HepG2 (cell line): ENCODE data around the gene CAMK1. TPM values are rescaled to one million over a fixed set of nuclear protein-coding genes. Genes with fewer than 3 reads are reported as not detected.

Experiments used
- ATF3 ChIP-seq: sonication (generic); formaldehyde crosslinking; IDR thresholded peaks from 2 replicates; pipeline ENCODE4 v1.4.0; 2020; ENCODE audit warnings: missing genetic modification reagents
- HINFP ChIP-seq: sonication (generic); formaldehyde crosslinking; IDR thresholded peaks from 2 replicates; pipeline ENCODE4 v1.4.0; 2020; ENCODE audit warnings: low read depth, mild to moderate bottlenecking, missing genetic modification reagents
- NONO ChIP-seq, 2 experiments: fragments of 450-650 bp in 1 of 2; sonication (generic) in 1 of 2; formaldehyde crosslinking in 1 of 2; IDR thresholded peaks in 1 of 2; conservative IDR thresholded peaks in 1 of 2; 2 replicates each; pipeline versions ENCODE4 v1.6.1 to v1.8.0; 2017 to 2022; ENCODE audit warnings: mild to moderate bottlenecking in 1 of 2, missing genetic modification reagents in 1 of 2, moderate library complexity in 1 of 2
- NR2F2 ChIP-seq: IDR thresholded peaks from 2 replicates; pipeline ENCODE4 v1.6.1; 2012; ENCODE audit warnings: low read depth, inconsistent platforms, borderline replicate concordance
- NR2F6 ChIP-seq, 2 experiments: IDR thresholded peaks; 2 replicates each; pipeline ENCODE4 v1.6.1; 2016; ENCODE audit warnings: antibody characterized with exemption in 1 of 2, mild to moderate bottlenecking in 1 of 2
- PHF21A ChIP-seq: sonication (generic); formaldehyde crosslinking; IDR thresholded peaks from 2 replicates; pipeline ENCODE4 v1.5.0; 2020; ENCODE audit warnings: mild to moderate bottlenecking, missing genetic modification reagents
- POLR2G ChIP-seq: fragments of 200-400 bp; formaldehyde crosslinking; IDR thresholded peaks from 2 replicates; pipeline ENCODE4 v1.6.1; 2018; ENCODE audit warnings: mild to moderate bottlenecking, low read depth, low read length, moderate library complexity
- RCOR2 ChIP-seq: IDR thresholded peaks from 2 replicates; pipeline ENCODE4 v1.6.1; 2016; ENCODE audit warnings: missing biosample characterization, missing genetic modification reagents
- TAF1 ChIP-seq: sonication (generic); formaldehyde crosslinking; IDR thresholded peaks from 2 replicates; pipeline ENCODE4 v1.4.0; 2020; ENCODE audit warnings: missing genetic modification reagents
- TBX2 ChIP-seq: sonication (generic); formaldehyde crosslinking; IDR thresholded peaks from 2 replicates; pipeline ENCODE4 v1.5.0; 2020; ENCODE audit warnings: missing genetic modification reagents, mild to moderate bottlenecking, borderline replicate concordance
- ZMYM3 ChIP-seq: sonication (generic); formaldehyde crosslinking; IDR thresholded peaks from 2 replicates; pipeline ENCODE4 v1.5.1; 2020; ENCODE audit warnings: mild to moderate bottlenecking, missing genetic modification reagents
- ZMYM4 ChIP-seq: sonication (generic); formaldehyde crosslinking; IDR thresholded peaks from 2 replicates; pipeline ENCODE4 v1.8.1; 2023; ENCODE audit warnings: mild to moderate bottlenecking, missing genetic modification reagents
- ZNF331 ChIP-seq: sonication (generic); formaldehyde crosslinking; IDR thresholded peaks from 2 replicates; pipeline ENCODE4 v1.4.0; 2020; ENCODE audit warnings: missing genetic modification reagents
- ZNF629 ChIP-seq: sonication (generic); formaldehyde crosslinking; conservative IDR thresholded peaks from 2 replicates; pipeline ENCODE4 v1.5.0; 2020; ENCODE audit warnings: missing genetic modification reagents
- ZNF670 ChIP-seq: sonication (generic); formaldehyde crosslinking; IDR thresholded peaks from 2 replicates; pipeline ENCODE4 v1.8.0; 2022; ENCODE audit warnings: mild to moderate bottlenecking, missing genetic modification reagents, borderline replicate concordance
- ZNF772 ChIP-seq: sonication (generic); formaldehyde crosslinking; IDR thresholded peaks from 2 replicates; pipeline ENCODE4 v1.5.0; 2020; ENCODE audit warnings: mild to moderate bottlenecking, missing genetic modification reagents
- ZNF788 ChIP-seq: sonication (generic); formaldehyde crosslinking; IDR thresholded peaks from 2 replicates; pipeline ENCODE4 v1.5.0; 2020; ENCODE audit warnings: mild to moderate bottlenecking, missing genetic modification reagents, borderline replicate concordance
- polyA plus RNA-seq, 8 experiments: library from polyadenylated mRNA; depleted of rRNA in 3 of 8; stranded (reverse) in 7 of 8; unstranded in 1 of 8; fragments of >200 nt; fragmentation: Illumina TruSeq in 4 of 8; extraction: Trizol in 4 of 8; gene quantifications; 2 replicates each; pipeline versions ENCODE4 v1.2.1 to v1.2.3, GENCODE V29; 2011 to 2016; ENCODE audit warnings: low read depth in 4 of 8, missing spikeins in 1 of 8, mixed read lengths in 1 of 8; ENCODE audit not compliant: insufficient read depth in 1 of 8
- total RNA-seq, 5 experiments: library from RNA; depleted of rRNA; stranded (reverse); fragments of >200 nt; fragmentation: Illumina TruSeq; extraction: Trizol; gene quantifications; 2 replicates each; pipeline ENCODE4 v1.2.3, GENCODE V29; 2016; ENCODE audit warnings: low read depth in 1 of 5
- TF ChIP-seq, protein P1 (sequence below): sonication (generic); formaldehyde crosslinking; IDR thresholded peaks from 2 replicates; pipeline ENCODE4 v1.5.0; 2020; ENCODE audit warnings: mild to moderate bottlenecking, missing genetic modification reagents, borderline replicate concordance
- TF ChIP-seq, protein P2 (sequence below): sonication (generic); formaldehyde crosslinking; IDR thresholded peaks from 2 replicates; pipeline ENCODE4 v1.5.0; 2020; ENCODE audit warnings: mild to moderate bottlenecking, missing genetic modification reagents

CAMK1 gene
- total and polyA plus RNA-seq, 2 of the 13 experiments (the other 11 are each of a cell fraction or from before 2014, with no cell fraction given) = 26.4 to 53.3 TPM

DNA sequence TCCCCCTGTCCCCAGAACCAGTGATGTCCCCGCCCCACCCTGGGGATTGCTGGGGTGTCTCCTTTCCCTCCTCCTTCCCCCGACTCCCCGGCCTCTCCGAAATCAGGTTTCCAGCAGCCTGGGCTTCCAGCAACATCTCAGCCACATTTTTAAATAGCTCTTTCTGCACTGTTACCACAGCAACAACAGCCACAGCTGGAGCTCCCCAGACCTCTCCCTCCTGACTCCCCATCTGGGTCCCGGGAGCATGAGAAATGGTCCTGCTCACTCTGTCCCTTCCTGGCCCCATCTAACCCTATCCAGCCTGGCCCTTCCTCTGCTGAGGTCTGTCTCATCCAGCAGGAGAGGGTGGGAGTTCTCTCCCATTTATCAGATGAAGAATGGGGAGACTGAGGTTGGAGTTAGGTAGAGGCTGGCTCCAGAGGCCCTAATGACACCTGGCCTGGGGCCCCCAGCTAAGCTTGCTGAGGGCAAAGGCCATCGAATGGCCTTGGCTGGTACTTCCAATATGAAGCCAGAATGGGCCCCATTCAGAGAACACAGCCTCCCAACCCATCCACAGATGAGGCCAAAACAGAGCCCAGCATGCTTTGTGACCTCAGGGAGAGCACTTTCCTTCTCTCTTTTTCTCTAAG is 1.5 kb downstream of the CAMK1 start (continued):
- TF ChIP-seq, protein P1, sequence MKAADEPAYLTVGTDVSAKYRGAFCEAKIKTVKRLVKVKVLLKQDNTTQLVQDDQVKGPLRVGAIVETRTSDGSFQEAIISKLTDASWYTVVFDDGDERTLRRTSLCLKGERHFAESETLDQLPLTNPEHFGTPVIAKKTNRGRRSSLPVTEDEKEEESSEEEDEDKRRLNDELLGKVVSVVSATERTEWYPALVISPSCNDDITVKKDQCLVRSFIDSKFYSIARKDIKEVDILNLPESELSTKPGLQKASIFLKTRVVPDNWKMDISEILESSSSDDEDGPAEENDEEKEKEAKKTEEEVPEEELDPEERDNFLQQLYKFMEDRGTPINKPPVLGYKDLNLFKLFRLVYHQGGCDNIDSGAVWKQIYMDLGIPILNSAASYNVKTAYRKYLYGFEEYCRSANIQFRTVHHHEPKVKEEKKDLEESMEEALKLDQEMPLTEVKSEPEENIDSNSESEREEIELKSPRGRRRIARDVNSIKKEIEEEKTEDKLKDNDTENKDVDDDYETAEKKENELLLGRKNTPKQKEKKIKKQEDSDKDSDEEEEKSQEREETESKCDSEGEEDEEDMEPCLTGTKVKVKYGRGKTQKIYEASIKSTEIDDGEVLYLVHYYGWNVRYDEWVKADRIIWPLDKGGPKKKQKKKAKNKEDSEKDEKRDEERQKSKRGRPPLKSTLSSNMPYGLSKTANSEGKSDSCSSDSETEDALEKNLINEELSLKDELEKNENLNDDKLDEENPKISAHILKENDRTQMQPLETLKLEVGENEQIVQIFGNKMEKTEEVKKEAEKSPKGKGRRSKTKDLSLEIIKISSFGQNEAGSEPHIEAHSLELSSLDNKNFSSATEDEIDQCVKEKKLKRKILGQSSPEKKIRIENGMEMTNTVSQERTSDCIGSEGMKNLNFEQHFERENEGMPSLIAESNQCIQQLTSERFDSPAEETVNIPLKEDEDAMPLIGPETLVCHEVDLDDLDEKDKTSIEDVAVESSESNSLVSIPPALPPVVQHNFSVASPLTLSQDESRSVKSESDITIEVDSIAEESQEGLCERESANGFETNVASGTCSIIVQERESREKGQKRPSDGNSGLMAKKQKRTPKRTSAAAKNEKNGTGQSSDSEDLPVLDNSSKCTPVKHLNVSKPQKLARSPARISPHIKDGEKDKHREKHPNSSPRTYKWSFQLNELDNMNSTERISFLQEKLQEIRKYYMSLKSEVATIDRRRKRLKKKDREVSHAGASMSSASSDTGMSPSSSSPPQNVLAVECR = peak; percentile 31; the same call in 1 of the 2 replicates
- TF ChIP-seq HINFP (CRISPR knock-in tag) (no peak), ZNF670 (CRISPR knock-in tag) (no peak), RCOR2 (CRISPR knock-in tag) (peak; percentile 59; the same call in 1 of the 2 replicates), PHF21A (CRISPR knock-in tag) (peak; percentile 45; the same call in 1 of the 2 replicates), NR2F6 (IDR thresholded peaks at IDR 0.05) (peak; percentile 79), NR2F6 (CRISPR knock-in tag; IDR thresholded peaks at IDR 0.05) (peak; percentile 69; the same call in 1 of the 2 replicates), POLR2G (peak; percentile 42; the same call in 1 of the 2 replicates), TBX2 (CRISPR knock-in tag) (peak; percentile 59; the same call in 1 of the 2 replicates), ATF3 (no peak), TAF1 (CRISPR knock-in tag) (peak; percentile 39; the same call in 1 of the 2 replicates), NONO (IDR thresholded peaks at IDR 0.05) (no peak), NONO (CRISPR knock-in tag; conservative IDR thresholded peaks at IDR 0.05) (peak; percentile 32; the same call in 1 of the 2 replicates), ZNF331 (CRISPR knock-in tag) (peak; percentile 65; the same call in 1 of the 2 replicates), ZNF629 (peak; percentile 97), NR2F2 (0 out of 2 replicates have a peak, but pooled peaks have one; percentile 25), ZMYM3 (CRISPR knock-in tag) (peak; percentile 91), ZNF772 (CRISPR knock-in tag) (0 out of 2 replicates have a peak, but pooled peaks have one; percentile 46), ZMYM4 (CRISPR knock-in tag) (peak; percentile 54), ZNF788 (CRISPR knock-in tag) (peak; percentile 55; the same call in 1 of the 2 replicates)
- TF ChIP-seq, protein P2, sequence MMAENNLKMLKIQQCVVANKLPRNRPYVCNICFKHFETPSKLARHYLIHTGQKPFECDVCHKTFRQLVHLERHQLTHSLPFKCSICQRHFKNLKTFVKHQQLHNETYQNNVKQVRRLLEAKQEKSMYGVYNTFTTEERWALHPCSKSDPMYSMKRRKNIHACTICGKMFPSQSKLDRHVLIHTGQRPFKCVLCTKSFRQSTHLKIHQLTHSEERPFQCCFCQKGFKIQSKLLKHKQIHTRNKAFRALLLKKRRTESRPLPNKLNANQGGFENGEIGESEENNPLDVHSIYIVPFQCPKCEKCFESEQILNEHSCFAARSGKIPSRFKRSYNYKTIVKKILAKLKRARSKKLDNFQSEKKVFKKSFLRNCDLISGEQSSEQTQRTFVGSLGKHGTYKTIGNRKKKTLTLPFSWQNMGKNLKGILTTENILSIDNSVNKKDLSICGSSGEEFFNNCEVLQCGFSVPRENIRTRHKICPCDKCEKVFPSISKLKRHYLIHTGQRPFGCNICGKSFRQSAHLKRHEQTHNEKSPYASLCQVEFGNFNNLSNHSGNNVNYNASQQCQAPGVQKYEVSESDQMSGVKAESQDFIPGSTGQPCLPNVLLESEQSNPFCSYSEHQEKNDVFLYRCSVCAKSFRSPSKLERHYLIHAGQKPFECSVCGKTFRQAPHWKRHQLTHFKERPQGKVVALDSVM = peak; percentile 96
